ENCODE results near the gene SULF2. TPM values are rescaled to one million over a fixed set of nuclear protein-coding genes. Genes with fewer than 3 reads are reported as not detected.
A peak's percentile ranks its signal among the peaks of the same experiment; 100 is the strongest.

Gene SULF2
- total and polyA plus RNA-seq, 5 donors, result 25.4 to 59.1 (median 47.6) TPM

DNA sequence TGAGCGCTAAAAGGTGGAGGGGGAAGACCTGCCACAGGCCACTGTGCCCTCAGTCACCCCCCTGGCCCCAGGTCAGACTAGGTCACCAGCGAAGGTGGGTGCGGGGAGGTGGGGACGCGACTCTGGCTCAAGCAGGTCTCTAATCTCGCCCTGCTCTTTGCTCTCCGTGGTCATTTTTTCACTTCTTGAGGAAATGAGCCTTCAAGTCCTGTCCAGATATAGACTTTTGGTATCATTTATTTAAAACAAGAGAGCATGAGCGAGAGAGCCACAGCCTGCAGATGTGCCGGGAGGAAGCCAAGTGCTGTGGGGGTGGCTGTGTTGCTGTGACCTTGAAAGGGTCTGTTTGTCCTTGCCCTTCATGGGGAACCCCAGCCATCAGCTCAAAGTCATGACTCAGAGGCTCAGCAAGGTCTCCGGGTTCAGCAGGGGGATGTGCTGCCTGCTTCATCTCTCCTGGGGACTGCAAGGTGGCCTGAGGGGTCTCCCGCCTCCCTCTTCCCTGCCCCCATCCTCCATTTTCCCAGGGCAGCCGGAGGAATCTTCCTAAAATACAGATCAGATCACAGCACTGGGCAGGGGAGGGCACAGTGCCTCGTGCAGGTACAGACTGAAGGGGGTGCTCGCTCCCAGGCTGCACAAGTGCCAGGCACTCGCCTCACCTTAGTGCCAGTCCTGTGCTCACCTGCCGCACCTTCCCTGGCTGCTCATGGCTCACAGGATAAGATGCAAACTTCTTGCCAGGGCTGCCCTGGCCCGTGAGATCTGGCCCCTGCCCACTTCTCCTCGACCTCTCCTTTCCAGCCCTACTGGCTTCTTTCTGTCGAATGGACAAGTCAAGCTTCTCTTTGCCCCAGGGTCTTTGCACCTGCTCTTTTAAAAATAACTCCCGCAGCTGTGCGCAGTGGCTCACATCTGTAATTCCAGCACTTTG is 26.5 kb downstream of the SULF2 start:
- peak in 1 of 3 donors; percentile 54 for DNase-seq
- no peak overlapping the region for H3K27ac ChIP-seq (ENCODE audit: low read length)
- WGBS, result 78% methylated on average over 21 of the region's 21 CpGs

DNA sequence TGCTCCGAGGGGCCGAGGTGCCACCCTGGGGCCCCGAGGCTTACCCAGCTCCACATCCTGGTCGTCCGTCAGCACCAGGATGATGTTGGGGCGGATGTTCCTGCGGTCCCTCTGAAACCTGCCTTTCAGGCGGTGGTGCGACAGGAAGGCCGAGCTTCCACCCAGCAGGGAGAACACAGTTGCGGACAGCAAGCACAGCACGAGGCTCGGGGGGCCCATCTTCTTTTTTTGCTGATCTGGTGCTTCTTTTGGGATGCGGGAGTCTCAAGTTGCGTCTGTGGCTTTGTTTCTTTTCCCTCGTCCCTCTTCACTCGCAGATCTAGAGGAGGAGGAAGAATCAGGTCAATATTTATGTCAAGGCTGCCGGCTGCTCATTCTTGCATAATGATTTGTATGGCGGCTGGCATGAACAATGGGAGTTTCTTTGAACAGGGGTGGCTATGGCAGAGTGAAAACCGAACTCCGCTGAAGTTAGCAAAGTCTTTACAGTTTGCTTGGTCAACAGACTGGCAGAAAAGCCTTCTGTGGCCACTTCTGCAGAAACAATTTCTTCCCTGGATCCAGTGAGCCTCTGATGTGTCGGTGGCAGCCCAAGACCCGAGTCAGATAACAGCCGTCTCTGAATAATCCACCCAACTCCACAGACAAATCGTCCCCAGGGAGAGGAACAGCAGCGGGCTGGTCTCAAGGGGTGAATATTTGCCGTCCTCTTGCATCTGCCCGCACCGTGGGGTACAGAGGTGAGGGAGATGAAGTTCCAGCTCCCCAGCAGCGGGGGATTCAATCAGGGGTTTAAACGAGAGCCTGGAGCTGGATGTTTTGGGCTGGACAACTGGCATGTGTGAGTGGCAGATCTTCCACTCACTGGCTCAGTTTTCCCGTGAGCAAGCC is 27.9 kb downstream of the SULF2 start:
- 86% methylated on average over 32 of the region's 32 CpGs for WGBS
- no peak for ATAC-seq
- peak in 1 of 3 donors; percentile 29 for DNase-seq
- no peak overlapping the region for H3K4me3 ChIP-seq (ENCODE audit: low read length)
- H3K27ac ChIP-seq (ENCODE audit: low read length), result no peak overlapping the region
- intact Hi-C loops (cut with DNase I), result no loop called here
- no peaks in the 10 kb centered on the region for H3K4me1 ChIP-seq (ENCODE audit: control insufficient read depth, insufficient read depth, low read length)
- H3K27me3 ChIP-seq (ENCODE audit: control insufficient read depth, insufficient read depth), result no peaks in the 10 kb centered on the region
- no peaks in the 10 kb centered on the region for H3K9me3 ChIP-seq (ENCODE audit: control insufficient read depth, low read length)

More for the DNA sequence above, 26.5 kb downstream of the SULF2 start:
- H3K9me3 ChIP-seq (ENCODE audit: control insufficient read depth, low read length), result no peaks in the 10 kb centered on the region
- peaks cover 3% of the 10 kb centered on the region for H3K4me1 ChIP-seq (ENCODE audit: control insufficient read depth, insufficient read depth, low read length)
- no peak overlapping the region for H3K4me3 ChIP-seq (ENCODE audit: low read length)
- intact Hi-C loops (cut with DNase I), result no loop called here
- H3K27me3 ChIP-seq (ENCODE audit: control insufficient read depth, insufficient read depth), result no peaks in the 10 kb centered on the region
- no peak for ATAC-seq

DNA sequence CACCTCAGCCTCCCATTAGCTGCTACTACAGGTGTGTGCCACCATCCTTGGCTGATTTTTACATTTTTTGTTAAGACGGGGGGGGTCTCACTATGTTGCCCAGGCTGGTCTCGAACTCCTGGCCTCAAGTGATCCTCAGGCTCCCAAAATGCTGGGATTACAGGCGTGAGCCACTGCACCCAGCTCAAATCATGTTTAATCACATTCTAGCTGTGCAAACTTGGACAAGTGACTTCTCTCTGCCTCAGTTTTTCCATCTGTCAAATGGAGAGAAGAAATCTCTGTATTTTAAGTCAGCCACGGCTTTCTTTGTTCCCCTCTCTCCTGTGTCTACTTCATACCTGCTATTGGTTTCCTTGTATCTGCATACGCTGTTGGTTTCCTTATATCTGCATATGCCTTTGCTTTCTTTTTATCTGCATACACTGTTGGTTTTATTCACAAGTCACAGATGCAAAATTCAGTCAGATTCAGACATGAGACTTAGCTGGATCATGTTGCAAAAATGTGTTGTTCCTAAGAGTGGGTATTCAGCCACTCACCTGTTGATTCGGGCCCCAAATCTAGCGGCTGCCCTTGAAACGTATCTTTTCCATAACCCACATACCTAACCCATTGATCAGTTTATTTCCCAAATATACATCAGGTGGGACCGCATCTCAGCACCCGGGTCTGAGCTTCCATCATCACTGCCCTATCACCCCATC is 30.2 kb downstream of the SULF2 start:
- no peak for ATAC-seq
- H3K4me1 ChIP-seq (ENCODE audit: control insufficient read depth, insufficient read depth, low read length), result no peaks in the 10 kb centered on the region
- no peaks in the 10 kb centered on the region for H3K27me3 ChIP-seq (ENCODE audit: control insufficient read depth, insufficient read depth)
- H3K9me3 ChIP-seq (ENCODE audit: control insufficient read depth, low read length), result no peaks in the 10 kb centered on the region
- no peak overlapping the region for H3K4me3 ChIP-seq (ENCODE audit: low read length)
- H3K27ac ChIP-seq (ENCODE audit: low read length), result no peak overlapping the region
- intact Hi-C loops (cut with DNase I), result no loop called here
- 94% methylated on average over 10 of the region's 10 CpGs for WGBS
- peak in 1 of 3 donors; percentile 20 for DNase-seq

DNA sequence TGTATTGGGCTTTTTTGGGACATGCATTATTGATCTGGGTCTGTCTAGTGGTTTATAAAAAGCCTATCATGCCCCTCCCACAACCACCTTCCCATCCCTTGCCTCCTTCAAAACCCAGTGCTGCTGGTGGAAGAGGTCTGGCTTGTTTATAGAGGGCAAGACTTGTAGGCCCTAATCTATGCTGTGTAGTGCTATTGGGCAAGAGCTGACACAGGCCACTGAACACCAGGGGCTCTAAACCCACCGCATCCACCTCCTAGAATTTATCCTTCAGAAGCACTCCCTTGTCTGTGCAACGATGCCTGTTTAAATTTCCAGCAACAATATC is 30.9 kb downstream of the SULF2 start:
- no peaks in the 10 kb centered on the region for H3K27me3 ChIP-seq (ENCODE audit: control insufficient read depth, insufficient read depth)
- no peak overlapping the region for H3K4me3 ChIP-seq (ENCODE audit: low read length)
- DNase-seq, result no peak
- H3K9me3 ChIP-seq (ENCODE audit: control insufficient read depth, low read length), result no peaks in the 10 kb centered on the region
- no peaks in the 10 kb centered on the region for H3K4me1 ChIP-seq (ENCODE audit: control insufficient read depth, insufficient read depth, low read length)
- H3K27ac ChIP-seq (ENCODE audit: low read length), result no peak overlapping the region
- WGBS, result 94% methylated on average over 2 of the region's 2 CpGs
- ATAC-seq, result no peak
- intact Hi-C loops (cut with DNase I), result no loop called here

DNA sequence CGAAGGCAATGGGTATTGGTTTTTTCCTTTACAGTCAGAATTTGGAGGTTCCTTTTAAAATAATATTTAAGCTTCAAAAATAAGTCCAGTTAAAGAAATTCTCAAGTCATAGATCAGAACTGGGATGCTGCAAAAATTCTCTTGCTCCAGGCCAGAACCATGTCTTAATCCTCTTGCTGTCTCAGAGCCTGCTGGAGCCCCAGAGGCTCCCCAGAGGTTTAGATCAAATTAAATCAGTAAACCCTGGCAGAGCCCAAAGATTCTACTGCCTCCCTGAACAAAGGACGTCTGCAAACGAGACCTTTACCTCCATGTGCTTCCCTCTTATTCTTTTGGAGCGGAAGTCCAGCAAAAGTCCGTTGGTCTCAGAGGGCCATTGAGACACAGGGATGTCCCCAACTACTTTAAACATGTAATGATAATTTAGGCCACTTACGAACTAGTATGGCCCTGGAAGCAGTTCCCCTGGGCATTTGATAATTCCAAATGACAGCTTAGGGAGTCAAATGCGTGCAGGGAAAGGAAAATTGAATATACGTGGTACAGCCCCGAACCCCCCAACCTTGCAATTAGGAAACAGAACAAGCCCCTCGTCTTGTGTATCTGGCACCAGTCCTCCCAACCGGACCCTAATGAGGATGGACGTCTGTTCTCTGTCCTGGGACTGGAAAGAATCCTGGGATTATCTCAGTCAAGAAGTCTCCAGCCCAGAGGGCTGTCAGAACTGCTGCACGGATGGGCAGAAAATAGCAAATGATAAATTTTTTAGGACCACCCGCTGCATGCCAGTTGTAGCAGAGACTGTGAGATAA is 31.5 kb downstream of the SULF2 start:
- DNase-seq, result no peak
- Histone ChIP-seq H3K4me3 (ENCODE audit: low read length) (no peak overlapping the region), H3K4me1 (ENCODE audit: control insufficient read depth, insufficient read depth, low read length) (no peaks in the 10 kb centered on the region), H3K27ac (ENCODE audit: low read length) (no peak overlapping the region), H3K9me3 (ENCODE audit: control insufficient read depth, low read length) (no peaks in the 10 kb centered on the region), H3K27me3 (ENCODE audit: control insufficient read depth, insufficient read depth) (no peaks in the 10 kb centered on the region)
- ATAC-seq, result no peak
- WGBS, result 71% methylated on average over 14 of the region's 14 CpGs
- intact Hi-C loops (cut with DNase I), result no loop called here

DNA sequence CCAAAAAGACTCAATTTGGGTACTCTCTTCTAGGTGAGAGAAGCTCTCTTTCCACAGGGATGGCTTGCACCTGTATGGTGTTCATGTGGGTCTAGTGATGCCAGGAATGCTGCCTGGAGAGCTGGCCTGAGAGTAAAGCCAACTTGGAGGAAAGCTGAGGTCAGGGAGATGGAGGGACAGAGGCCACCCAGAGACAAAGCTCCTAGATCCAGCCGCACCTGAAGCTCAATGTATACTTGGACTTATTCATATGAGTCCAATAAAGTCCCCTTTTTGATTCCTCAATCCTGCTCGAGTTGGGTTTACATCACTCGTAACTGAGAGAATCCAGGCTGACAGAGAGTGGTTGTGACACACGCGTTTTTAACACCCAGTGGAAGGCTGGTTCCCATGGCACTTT is 33.8 kb downstream of the SULF2 start:
- intact Hi-C loops (cut with DNase I), result no loop called here
- 91% methylated on average over 5 of the region's 5 CpGs for WGBS
- no peak overlapping the region for H3K27ac ChIP-seq (ENCODE audit: low read length)
- DNase-seq, result no peak
- H3K9me3 ChIP-seq (ENCODE audit: control insufficient read depth, low read length), result no peaks in the 10 kb centered on the region
- no peaks in the 10 kb centered on the region for H3K4me1 ChIP-seq (ENCODE audit: control insufficient read depth, insufficient read depth, low read length)
- ATAC-seq, result no peak
- H3K27me3 ChIP-seq (ENCODE audit: control insufficient read depth, insufficient read depth), result no peaks in the 10 kb centered on the region
- no peak overlapping the region for H3K4me3 ChIP-seq (ENCODE audit: low read length)

DNA sequence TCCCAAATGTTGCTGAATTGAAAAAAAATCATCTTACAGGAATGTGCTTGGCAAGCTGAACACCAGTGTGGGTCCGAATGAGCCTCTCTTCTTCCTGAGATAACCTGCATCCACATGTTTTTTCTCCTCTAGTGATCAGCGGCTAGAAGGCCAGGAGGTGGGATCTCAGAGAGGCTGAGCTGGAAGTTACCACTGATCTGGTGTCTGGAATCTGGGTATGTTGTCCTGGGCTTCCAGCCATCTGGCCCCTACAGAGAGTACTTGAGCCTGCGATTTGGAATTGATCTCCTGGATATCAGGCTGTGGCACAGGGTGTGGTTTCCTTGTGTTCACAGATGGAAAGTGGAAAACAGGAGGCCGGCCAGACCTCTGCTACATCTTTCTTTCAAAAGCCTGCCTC is 35.9 kb downstream of the SULF2 start:
- intact Hi-C loops (cut with DNase I), result no loop called here
- H3K4me1 ChIP-seq (ENCODE audit: control insufficient read depth, insufficient read depth, low read length), result no peaks in the 10 kb centered on the region
- no peaks in the 10 kb centered on the region for H3K9me3 ChIP-seq (ENCODE audit: control insufficient read depth, low read length)
- no peak overlapping the region for H3K27ac ChIP-seq (ENCODE audit: low read length)
- ATAC-seq, result peak; percentile 91 to 97
- H3K27me3 ChIP-seq (ENCODE audit: control insufficient read depth, insufficient read depth), result no peaks in the 10 kb centered on the region
- peak; percentile 63 to 83 (median 69) for DNase-seq
- 36% methylated on average over 4 of the region's 4 CpGs for WGBS
- no peak overlapping the region for H3K4me3 ChIP-seq (ENCODE audit: low read length)

DNA sequence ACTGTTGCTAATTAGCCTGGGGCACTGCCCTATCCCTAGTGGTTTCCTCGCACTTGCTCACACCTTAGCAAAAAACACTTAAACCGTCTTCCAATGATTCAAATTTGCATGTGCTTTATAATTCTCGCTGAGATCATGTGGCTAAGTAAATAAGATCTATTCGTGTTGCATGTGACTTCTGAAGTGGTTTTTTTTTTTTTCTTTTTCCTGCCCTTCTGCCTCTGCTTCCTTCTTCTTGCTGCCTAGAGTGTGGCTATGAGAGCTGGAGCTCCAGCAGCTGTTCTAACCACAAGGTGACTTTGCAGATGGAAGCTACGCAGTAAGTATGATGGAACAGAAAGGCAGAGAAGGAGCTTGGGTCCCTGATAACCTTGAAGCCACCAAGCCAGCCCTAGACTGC is 36.5 kb downstream of the SULF2 start:
- Histone ChIP-seq H3K27ac (ENCODE audit: low read length) (peak overlapping the region; percentile 21), H3K4me3 (ENCODE audit: low read length) (no peak overlapping the region), H3K9me3 (ENCODE audit: control insufficient read depth, low read length) (no peaks in the 10 kb centered on the region), H3K27me3 (ENCODE audit: control insufficient read depth, insufficient read depth) (no peaks in the 10 kb centered on the region), H3K4me1 (ENCODE audit: control insufficient read depth, insufficient read depth, low read length) (no peaks in the 10 kb centered on the region)
- intact Hi-C loops (cut with DNase I), result no loop called here
- ATAC-seq (peak; percentile 14 to 20), DNase-seq (no peak)
- WGBS, result 67% methylated on average over 5 of the region's 5 CpGs

DNA sequence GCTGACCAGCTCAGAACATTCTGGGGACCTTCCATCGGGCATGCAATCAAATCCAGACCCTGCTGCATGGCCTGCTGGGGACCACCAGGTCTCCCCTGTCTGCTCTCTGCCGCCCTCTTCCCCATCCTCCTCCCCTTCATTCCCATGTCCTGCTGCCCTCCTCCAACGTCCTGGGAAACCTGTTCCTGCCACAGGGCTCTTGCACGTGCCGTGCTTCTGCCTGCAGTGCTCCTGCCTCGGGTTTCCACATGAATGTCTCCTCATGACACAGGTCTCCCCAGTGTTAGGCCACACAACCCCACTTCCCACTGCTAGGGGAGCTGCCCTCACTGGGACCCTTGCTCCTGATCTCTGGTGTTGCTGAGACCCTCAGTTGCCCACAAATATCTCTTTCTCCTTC is 37.2 kb downstream of the SULF2 start:
- peak in 1 of 3 donors; percentile 22 for DNase-seq
- intact Hi-C loops (cut with DNase I), result no loop called here
- H3K4me1 ChIP-seq (ENCODE audit: control insufficient read depth, insufficient read depth, low read length), result no peaks in the 10 kb centered on the region
- H3K4me3 ChIP-seq (ENCODE audit: low read length), result no peak overlapping the region
- ATAC-seq, result no peak
- H3K27me3 ChIP-seq (ENCODE audit: control insufficient read depth, insufficient read depth), result no peaks in the 10 kb centered on the region
- 90% methylated on average over 6 of the region's 6 CpGs for WGBS
- no peaks in the 10 kb centered on the region for H3K9me3 ChIP-seq (ENCODE audit: control insufficient read depth, low read length)
- H3K27ac ChIP-seq (ENCODE audit: low read length), result no peak overlapping the region

DNA sequence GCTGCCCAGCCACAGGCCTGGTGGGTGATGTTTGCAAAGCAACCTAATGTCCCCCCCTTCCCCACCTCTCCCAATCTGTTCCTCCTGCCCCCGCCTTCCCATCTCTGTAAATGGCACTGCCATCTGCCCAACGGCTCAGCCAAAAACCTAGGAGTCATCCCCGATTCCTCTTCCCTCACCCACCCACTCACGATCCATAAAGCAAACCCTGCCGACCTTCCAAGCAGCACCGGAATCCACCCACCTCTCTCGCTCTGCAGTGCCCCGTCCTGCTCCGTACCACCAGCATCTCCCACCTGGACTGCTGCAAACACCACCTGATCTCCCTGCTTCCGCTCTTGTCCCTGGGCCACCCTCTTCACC is 37.6 kb downstream of the SULF2 start:
- intact Hi-C loops (cut with DNase I), result no loop called here
- DNase-seq, result peak in 1 of 3 donors; percentile 22
- no peak overlapping the region for H3K4me3 ChIP-seq (ENCODE audit: low read length)
- H3K27me3 ChIP-seq (ENCODE audit: control insufficient read depth, insufficient read depth), result no peaks in the 10 kb centered on the region
- WGBS, result 95% methylated on average over 10 of the region's 10 CpGs
- no peak overlapping the region for H3K27ac ChIP-seq (ENCODE audit: low read length)
- no peaks in the 10 kb centered on the region for H3K4me1 ChIP-seq (ENCODE audit: control insufficient read depth, insufficient read depth, low read length)
- H3K9me3 ChIP-seq (ENCODE audit: control insufficient read depth, low read length), result no peaks in the 10 kb centered on the region
- no peak for ATAC-seq
